NCI-H1105 treated with DMSO at 0.1 percent for 48 hours (cell line): Measurements from ENCODE around the gene CADPS.

Experiments
- DNase-seq: peaks from one replicate; lab custom pipeline; 2025; lab: John Stamatoyannopoulos, UW

CADPS gene

GRCh38 chr3:62433396-62433795, 441.8 kb downstream of the CADPS start:
- no peak for DNase-seq

GRCh38 chr3:62421207-62421606, 454.0 kb downstream of the CADPS start:
- DNase-seq: no peak

- DNase-seq: no peak
Observed at GRCh38 chr3:62416144-62416543, 459.1 kb downstream of the CADPS start.

- no peak for DNase-seq
Observed at GRCh38 chr3:62415312-62415801, 459.9 kb downstream of the CADPS start.

- no peak for DNase-seq
Observed at GRCh38 chr3:62414786-62415185, 460.4 kb downstream of the CADPS start.

GRCh38 chr3:62413687-62414086, 461.5 kb downstream of the CADPS start:
- DNase-seq: no peak

- no peak for DNase-seq
Observed at GRCh38 chr3:62406945-62407344, 468.3 kb downstream of the CADPS start.

- no peak for DNase-seq
Observed at GRCh38 chr3:62405566-62405965, 469.6 kb downstream of the CADPS start.

GRCh38 chr3:62405135-62405534, 470.1 kb downstream of the CADPS start:
- no peak for DNase-seq

GRCh38 chr3:62404321-62404720, 470.9 kb downstream of the CADPS start:
- DNase-seq: no peak

- no peak for DNase-seq
Observed at GRCh38 chr3:62403765-62404164, 471.5 kb downstream of the CADPS start.

GRCh38 chr3:62392626-62393292, 482.5 kb downstream of the CADPS start:
- DNase-seq: no peak

GRCh38 chr3:62387251-62387650, 488.0 kb downstream of the CADPS start:
- no peak for DNase-seq

GRCh38 chr3:62379321-62379798, 495.9 kb downstream of the CADPS start:
- peak; percentile 0 for DNase-seq

GRCh38 chr3:62378921-62379320, 496.3 kb downstream of the CADPS start:
- DNase-seq: no peak

GRCh38 chr3:62378311-62378789, 496.9 kb downstream of the CADPS start:
- no peak for DNase-seq

GRCh38 chr3:62376906-62377877, 498.0 kb downstream of the CADPS start:
- no peak for DNase-seq

- no peak for DNase-seq
Observed at GRCh38 chr3:62376454-62376720, 498.8 kb downstream of the CADPS start.

- no peak for DNase-seq
Observed at GRCh38 chr3:62375655-62376453, 499.4 kb downstream of the CADPS start.

- no peak for DNase-seq
Observed at GRCh38 chr3:62374341-62375218, 500.6 kb downstream of the CADPS start.

GRCh38 chr3:62373714-62374333, 501.4 kb downstream of the CADPS start:
- DNase-seq: peak; percentile 25
